K562 (cell line): ENCODE results near the gene ACBD6. TPM values are rescaled to one million over a fixed set of nuclear protein-coding genes. Genes with fewer than 3 reads are reported as not detected.

Experiments
- ATAC-seq: fragments of 200-7000 bp; cut with Tn5 transposase; 3 replicates; pipeline ENCODE4 v1.9.1; 2020; ENCODE audit warnings: moderate library complexity
- BruUV-seq: library from RNA; stranded (reverse); fragments of 400-500 nt; replicated peaks from 2 replicates; lab custom pipeline; 2021; lab: Mats Ljungman, UMichigan
- CTCF ChIA-PET: fragments of 300-600 bp; formaldehyde crosslinking; extraction: SDS; loops from one replicate; lab custom pipeline; 2021; ENCODE audit warnings: low intra/inter-chr PET ratio; lab: Yijun Ruan, JAX
- POLR2A ChIA-PET: fragments of 300-600, 350-650 bp; sonication (Branson Sonifier 250); formaldehyde crosslinking; extraction: SDS; loops from one replicate; lab custom pipeline; 2021; ENCODE audit warnings: antibody characterized with exemption, inconsistent platforms; lab: Yijun Ruan, JAX
- DNase-seq, 4 experiments: peaks; one replicate each; pipeline versions ENCODE4 v3.0.0 to v3.0.0-alpha.2; 2011 to 2018; ENCODE audit warnings: low spot score in 3 of 4, mixed read lengths in 3 of 4; ENCODE audit errors: extremely low read depth in 1 of 4
- FAIRE-seq: peaks from 2 replicates; lab custom pipeline; 2011; peaks lifted over from hg19 to GRCh38; lab: Jason Lieb, UNC
- H2AFZ ChIP-seq: 2 replicates; pipeline ENCODE4 v1.6.0; 2011; ENCODE audit warnings: low read depth, low read length, control low read depth, inconsistent platforms
- H3K27ac ChIP-seq: fragments of 200-600 bp; 3 replicates; pipeline ENCODE4 v1.8.0; 2011; ENCODE audit warnings: low read depth, mild to moderate bottlenecking, control low read depth, inconsistent platforms, low read length, moderate library complexity, mixed read lengths; ENCODE audit errors: extremely low read depth
- H3K27me3 ChIP-seq, 2 experiments: fragments of 300-600 bp in 1 of 2; 2 replicates in 1 of 2; 3 replicates in 1 of 2; pipeline versions ENCODE4 v1.6.0 to v1.8.0; 2011; ENCODE audit warnings: inconsistent platforms in 2 of 2, low read length in 2 of 2, mild to moderate bottlenecking in 1 of 2, mixed read lengths in 1 of 2, moderate library complexity in 1 of 2; ENCODE audit not compliant: control insufficient read depth in 2 of 2, insufficient read depth in 2 of 2
- H3K36me3 ChIP-seq: fragments of 300-600 bp; 3 replicates; pipeline ENCODE4 v1.8.0; 2011; ENCODE audit warnings: mild to moderate bottlenecking, low read length, inconsistent platforms; ENCODE audit not compliant: control insufficient read depth, insufficient read depth
- H3K4me1 ChIP-seq, 2 experiments: fragments of 200-600 bp in 1 of 2; replicated peaks in 1 of 2; 2 replicates in 1 of 2; 3 replicates in 1 of 2; pipeline versions ENCODE4 v1.5.1 to v1.8.0; 2011; ENCODE audit warnings: inconsistent platforms in 2 of 2, low read length in 2 of 2, mild to moderate bottlenecking in 1 of 2, mixed read lengths in 1 of 2, moderate library complexity in 1 of 2; ENCODE audit not compliant: control insufficient read depth in 2 of 2, insufficient read depth in 2 of 2
- H3K4me2 ChIP-seq: 2 replicates; pipeline ENCODE4 v1.6.1; 2011; ENCODE audit warnings: low read length, control low read depth, inconsistent platforms, mixed read lengths; ENCODE audit not compliant: insufficient read depth
- H3K4me3 ChIP-seq: fragments of 200-600 bp; sonication (generic), shearing (Covaris generic); 2 replicates; pipeline ENCODE4 v1.5.1; 2016; ENCODE audit warnings: control low read depth, inconsistent platforms
- H3K79me2 ChIP-seq: fragments of 200-600 bp; 3 replicates; pipeline ENCODE4 v1.8.0; 2011; ENCODE audit warnings: low read length, inconsistent platforms; ENCODE audit not compliant: control insufficient read depth, insufficient read depth
- H3K9ac ChIP-seq, 2 experiments: 2 replicates each; pipeline versions ENCODE4 v1.6.0 to v1.6.1; 2011; ENCODE audit warnings: low read depth in 2 of 2, low read length in 2 of 2, control low read depth in 1 of 2, inconsistent platforms in 1 of 2, mild to moderate bottlenecking in 1 of 2, mixed read lengths in 1 of 2; ENCODE audit not compliant: insufficient read depth in 1 of 2
- H3K9me1 ChIP-seq: one replicate; pipeline ENCODE4 v1.6.0; 2011; ENCODE audit warnings: inconsistent platforms, mild to moderate bottlenecking, low read length, moderate library complexity; ENCODE audit not compliant: control insufficient read depth, insufficient read depth
- H3K9me3 ChIP-seq: replicated peaks from 2 replicates; pipeline ENCODE4 v1.5.1; 2011; ENCODE audit warnings: low read depth, low read length, inconsistent platforms; ENCODE audit not compliant: control insufficient read depth, insufficient read depth
- H4K20me1 ChIP-seq: replicated peaks from 2 replicates; pipeline ENCODE4 v1.6.1; 2011; ENCODE audit warnings: low read length, inconsistent platforms, mixed read lengths; ENCODE audit not compliant: control insufficient read depth, insufficient read depth
- BCOR ChIP-seq: fragments of 450-650 bp; IDR thresholded peaks from 2 replicates; pipeline ENCODE4 v1.6.1; 2016
- COPS2 ChIP-seq: fragments of 450-650 bp; conservative IDR thresholded peaks from 2 replicates; pipeline ENCODE4 v1.6.1; 2016; ENCODE audit warnings: mild to moderate bottlenecking, moderate library complexity
- GABPB1 ChIP-seq: sonication (generic); formaldehyde crosslinking; IDR thresholded peaks from 2 replicates; pipeline ENCODE4 v1.8.0; 2022; ENCODE audit warnings: mild to moderate bottlenecking, missing genetic modification reagents
- HDAC1 ChIP-seq, 2 experiments: fragments of 450-650 bp; IDR thresholded peaks; 2 replicates each; pipeline ENCODE4 v1.6.1; 2016 to 2017; ENCODE audit warnings: inconsistent platforms in 1 of 2, mild to moderate bottlenecking in 1 of 2, moderate library complexity in 1 of 2
- HNRNPL ChIP-seq: fragments of 200-400 bp; formaldehyde crosslinking; IDR thresholded peaks from 2 replicates; pipeline ENCODE4 v1.6.1; 2017; ENCODE audit warnings: low read depth, mild to moderate bottlenecking, low read length
- JUN ChIP-seq, 2 experiments: sonication (generic) in 1 of 2; formaldehyde crosslinking in 1 of 2; IDR thresholded peaks; 2 replicates each; pipeline versions ENCODE4 v1.6.1 to v1.8.0; 2012 to 2022; ENCODE audit warnings: borderline replicate concordance in 2 of 2, mild to moderate bottlenecking in 2 of 2, improper control_type of control experiment in 1 of 2, low read depth in 1 of 2, low read length in 1 of 2, missing genetic modification reagents in 1 of 2
- KLF6 ChIP-seq: fragments of 250-450 bp; sonication (Bioruptor Pico); IDR thresholded peaks from 2 replicates; pipeline ENCODE4 v1.4.0; 2020; ENCODE audit warnings: mild to moderate bottlenecking, moderate library complexity, borderline replicate concordance
- NR2C1 ChIP-seq, 2 experiments: fragments of 450-650 bp; IDR thresholded peaks; 2 replicates each; pipeline ENCODE4 v1.6.1; 2017; ENCODE audit warnings: mild to moderate bottlenecking in 2 of 2, antibody characterized with exemption in 1 of 2, inconsistent platforms in 1 of 2, missing compliant biosample characterization in 1 of 2, missing genetic modification characterization in 1 of 2
- NRF1 ChIP-seq, 2 experiments: fragments of 450-650 bp; IDR thresholded peaks in 1 of 2; conservative IDR thresholded peaks in 1 of 2; 2 replicates each; pipeline ENCODE4 v1.6.1; 2014; ENCODE audit warnings: mild to moderate bottlenecking in 2 of 2
- ZNF318 ChIP-seq, 2 experiments: fragments of 450-650 bp; IDR thresholded peaks; 2 replicates each; pipeline ENCODE4 v1.6.1; 2016; ENCODE audit warnings: mild to moderate bottlenecking in 2 of 2, borderline replicate concordance in 1 of 2, low read depth in 1 of 2, moderate library complexity in 1 of 2
- ZNF583 ChIP-seq: fragments of 250-450 bp; sonication (Bioruptor Pico); IDR thresholded peaks from 2 replicates; pipeline ENCODE4 v1.4.0; 2020
- WGBS: fragments of 100-300 bp; shearing (Covaris generic); methylation state at CpG from one replicate; pipeline ENCODE4 v1.1.6; 2016; ENCODE audit warnings: low coverage, mixed read lengths; ENCODE audit not compliant: insufficient coverage; ENCODE audit errors: missing lambda C conversion rate; 5-methylcytosine and 5-hydroxymethylcytosine counted together
- in situ Hi-C: fragments of 300-500 bp; cut with MboI; formaldehyde crosslinking; loops from 4 replicates; pipeline ENCODE4 v1.15.0; 2018; ENCODE audit warnings: inconsistent platforms, mixed read lengths
- intact Hi-C: fragments of 100-400 bp; cut with micrococcal nuclease; formaldehyde crosslinking; loops from 2 replicates; pipeline ENCODE4 v1.14.2; 2022
- polyA plus RNA-seq, 8 experiments: library from polyadenylated mRNA; depleted of rRNA in 4 of 8; stranded (reverse) in 5 of 8; unstranded in 3 of 8; fragments of >200 nt; fragmentation: Nextera tagmentation in 2 of 8; fragmentation: Illumina TruSeq in 1 of 8; extraction: Ambion mirVana in 2 of 8; extraction: Trizol in 1 of 8; gene quantifications; 2 replicates each; pipeline versions ENCODE4 v1.2.1 to v1.2.3, GENCODE V29; 2011 to 2014; ENCODE audit warnings: inconsistent platforms in 1 of 8, missing spikeins in 1 of 8
- total RNA-seq, 7 experiments: library from RNA; depleted of rRNA in 6 of 7; stranded (reverse); fragments of >200 nt in 6 of 7; fragmentation: Illumina TruSeq in 2 of 7; extraction: Trizol in 2 of 7; gene quantifications; 2 replicates each; pipeline versions ENCODE4 v1.2.1 to v1.2.3, GENCODE V29; 2011 to 2021; ENCODE audit warnings: low replicate concordance in 1 of 7

Gene ACBD6
- total and polyA plus RNA-seq, 9 of the 15 experiments (the other 6 are each of a cell fraction or from before 2014, with no cell fraction given): 16.9 to 107 (median 77.7) TPM

GRCh38 chr1:180470031-180470430 lies 32.3 kb downstream of the ACBD6 start:
- Histone ChIP-seq H3K36me3 (peaks cover 8% of the 10 kb centered on the region; the same call in 2 of the 3 replicates), H3K9me1 (no peaks in the 10 kb centered on the region), H2AFZ (no peak overlapping the region), H3K9ac (no peak overlapping the region), H3K4me2 (no peak overlapping the region), H3K27ac (no peak overlapping the region), H3K4me1 (no peaks in the 10 kb centered on the region), H3K27me3 (no peaks in the 10 kb centered on the region), H3K9me3 (no peaks in the 10 kb centered on the region), H3K79me2 (peaks cover 11% of the 10 kb centered on the region; the same call in 2 of the 3 replicates), H3K4me3 (no peak overlapping the region), H4K20me1 (no peaks in the 10 kb centered on the region)
- WGBS: 96% methylated on average over 1 of the region's 1 CpG
- intact Hi-C loops (no loop called here), in situ Hi-C loops (no loop called here)
- BruUV-seq: no TSS peak
- DNase-seq (no peak), ATAC-seq (no peak), FAIRE-seq (no peak)
- POLR2A ChIA-PET: no interaction called here
- no peak for TF ChIP-seq BCOR
- no peak for TF ChIP-seq JUN (IDR thresholded peaks at IDR 0.05; ENCODE audit: borderline replicate concordance, low read depth, low read length)
- no peak for TF ChIP-seq JUN (CRISPR knock-in tag; IDR thresholded peaks at IDR 0.05; ENCODE audit: borderline replicate concordance)
- TF ChIP-seq ZNF583 (CRISPR knock-in tag): no peak
- TF ChIP-seq KLF6: no peak
- TF ChIP-seq HDAC1 (IDR thresholded peaks at IDR 0.05): no peak
- no peak for TF ChIP-seq GABPB1 (CRISPR knock-in tag)
- TF ChIP-seq ZNF318 (IDR thresholded peaks at IDR 0.05; ENCODE audit: borderline replicate concordance in 1 of 2, low read depth in 1 of 2): no peak
- TF ChIP-seq NRF1 (conservative IDR thresholded peaks at IDR 0.05 in 1 of 2, IDR thresholded peaks at IDR 0.05 in 1 of 2): no peak
- no peak for TF ChIP-seq NR2C1 (IDR thresholded peaks at IDR 0.05)
- no peak for TF ChIP-seq NR2C1 (tag; IDR thresholded peaks at IDR 0.05)
- no peak for TF ChIP-seq HNRNPL
- no peak for TF ChIP-seq COPS2
- CTCF ChIA-PET: no interaction called here
